Lung microvascular endothelial cell (primary cell): ENCODE measurements around the gene KIZ. TPM values are rescaled to one million over a fixed set of nuclear protein-coding genes. Genes with fewer than 3 reads are reported as not detected.

Experiments
- total RNA-seq: library from RNA; depleted of rRNA; stranded (reverse); fragments of >200 nt; gene quantifications from 2 replicates; pipeline ENCODE4 v1.2.1, GENCODE V29; 2014

The KIZ gene
- total RNA-seq, 1 donor from 2014 or later: 4.0 TPM

Other genes starting within 250 kb of the KIZ start
- not detected in 2 replicates for gene LINC00237, start 19.7 kb upstream of the KIZ start, total RNA-seq
- 55.8 and 63.2 TPM in 2 replicates for gene XRN2, start 177.2 kb downstream of the KIZ start, total RNA-seq